ENCODE measurements around the gene DNASE1.
A peak's percentile ranks its signal among the peaks of the same experiment; 100 is the strongest.

DNASE1 gene

DNA sequence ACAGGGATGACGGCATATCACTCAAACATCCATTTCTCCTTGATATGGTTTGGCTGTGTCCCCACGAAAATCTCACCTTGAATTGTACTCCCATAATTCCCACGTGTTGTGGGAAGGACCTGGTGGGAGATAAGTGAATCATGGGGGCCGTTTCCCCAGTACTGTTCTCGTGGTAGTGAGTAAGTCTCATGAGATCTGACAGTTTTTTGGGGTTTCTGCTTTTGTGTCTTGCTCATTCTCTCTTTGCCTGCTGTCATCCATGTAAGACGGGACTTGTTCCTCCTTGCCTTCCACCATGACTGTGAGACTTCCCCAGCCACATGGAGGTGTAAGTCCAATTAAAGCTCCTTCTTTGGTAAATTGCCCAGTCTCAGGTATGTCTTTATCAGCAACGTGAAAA is 32.5 kb downstream of the DNASE1 start:
- H3K9ac ChIP-seq (ENCODE audit: low read length) = no peak overlapping the region
- H2AK5ac ChIP-seq (ENCODE audit: low read length) = no peak overlapping the region
- H3K36me3 ChIP-seq (ENCODE audit: control insufficient read depth, insufficient read depth, low read length) = peaks cover 12% of the 10 kb centered on the region
- H3K23ac ChIP-seq (ENCODE audit: low read length) = no peak overlapping the region
- no peak overlapping the region for H4K8ac ChIP-seq (ENCODE audit: low read depth, low read length)
- no peak for DNase-seq
- peaks cover 3% of the 10 kb centered on the region for H3K4me1 ChIP-seq (ENCODE audit: control insufficient read depth, low read depth, low read length)
- peaks cover 4% of the 10 kb centered on the region for H3K79me1 ChIP-seq (ENCODE audit: low read length)
- no peak overlapping the region for H2BK15ac ChIP-seq (replicated peaks; ENCODE audit: low read depth)
- no CpG with 5 or more reads among the region's 7 CpGs for WGBS (ENCODE audit: extremely low coverage, insufficient coverage, low lambda C conversion rate)
- no peak overlapping the region for H3K56ac ChIP-seq (ENCODE audit: low read length)
- no peak overlapping the region for H3K18ac ChIP-seq (ENCODE audit: low read length)
- no peak overlapping the region for H3K4me3 ChIP-seq (ENCODE audit: low read length)
- no peak overlapping the region for H2BK5ac ChIP-seq (ENCODE audit: low read length)
- no peak overlapping the region for H3K27ac ChIP-seq (ENCODE audit: low read depth, low read length)
- no peaks in the 10 kb centered on the region for H3K27me3 ChIP-seq (ENCODE audit: insufficient read depth, low read length, poor library complexity)
- H3K4ac ChIP-seq (ENCODE audit: low read depth, low read length) = no peak overlapping the region
- H3K4me2 ChIP-seq (ENCODE audit: low read length) = no peak overlapping the region
- no peaks in the 10 kb centered on the region for H3K79me2 ChIP-seq (ENCODE audit: control insufficient read depth, insufficient read depth, low read length)
- H4K5ac ChIP-seq (ENCODE audit: low read length) = no peak overlapping the region
- H2BK120ac ChIP-seq (ENCODE audit: low read depth, low read length) = no peak overlapping the region

GRCh38 chr16:3687792-3688191 is 33.3 kb downstream of the DNASE1 start:
- no peak overlapping the region for H3K18ac ChIP-seq (ENCODE audit: low read length)
- H3K4me1 ChIP-seq (ENCODE audit: control insufficient read depth, low read depth, low read length) = peaks cover 3% of the 10 kb centered on the region
- H3K79me2 ChIP-seq (ENCODE audit: control insufficient read depth, insufficient read depth, low read length) = no peaks in the 10 kb centered on the region
- H2BK120ac ChIP-seq (ENCODE audit: low read depth, low read length) = no peak overlapping the region
- no peak overlapping the region for H4K8ac ChIP-seq (ENCODE audit: low read depth, low read length)
- no CpG with 5 or more reads among the region's 9 CpGs for WGBS (ENCODE audit: extremely low coverage, insufficient coverage, low lambda C conversion rate)
- no peak for DNase-seq
- no peaks in the 10 kb centered on the region for H3K27me3 ChIP-seq (ENCODE audit: insufficient read depth, low read length, poor library complexity)
- H3K23ac ChIP-seq (ENCODE audit: low read length) = no peak overlapping the region
- H4K5ac ChIP-seq (ENCODE audit: low read length) = no peak overlapping the region
- H3K36me3 ChIP-seq (ENCODE audit: control insufficient read depth, insufficient read depth, low read length) = peaks cover 12% of the 10 kb centered on the region
- peaks cover 4% of the 10 kb centered on the region for H3K79me1 ChIP-seq (ENCODE audit: low read length)
- no peak overlapping the region for H3K4me3 ChIP-seq (ENCODE audit: low read length)
- no peak overlapping the region for H3K4me2 ChIP-seq (ENCODE audit: low read length)
- H2AK5ac ChIP-seq (ENCODE audit: low read length) = no peak overlapping the region
- H3K9ac ChIP-seq (ENCODE audit: low read length) = no peak overlapping the region
- H3K27ac ChIP-seq (ENCODE audit: low read depth, low read length) = no peak overlapping the region
- no peak overlapping the region for H3K56ac ChIP-seq (ENCODE audit: low read length)
- H2BK15ac ChIP-seq (replicated peaks; ENCODE audit: low read depth) = no peak overlapping the region
- H2BK5ac ChIP-seq (ENCODE audit: low read length) = no peak overlapping the region
- no peak overlapping the region for H3K4ac ChIP-seq (ENCODE audit: low read depth, low read length)

DNA sequence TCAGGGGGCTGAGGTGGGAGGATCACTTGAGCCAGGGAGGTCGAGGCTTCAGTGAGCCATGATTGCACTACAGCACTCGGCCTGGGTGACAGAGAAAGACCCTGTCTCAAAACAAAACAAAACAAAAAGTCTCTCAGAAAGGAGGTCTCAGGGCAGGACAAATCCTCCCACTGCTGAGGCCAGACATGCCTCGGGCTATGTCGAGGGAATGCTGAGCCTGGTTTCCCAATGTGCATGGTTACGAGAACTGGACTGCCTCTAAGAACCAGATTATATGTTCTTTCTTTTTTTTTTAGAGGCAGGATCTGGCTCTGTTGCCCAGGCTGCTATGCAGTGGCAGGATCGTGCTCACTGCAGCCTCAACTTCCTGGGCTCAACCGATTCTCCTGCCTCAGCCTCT is 35.2 kb downstream of the DNASE1 start:
- peaks cover 12% of the 10 kb centered on the region for H3K36me3 ChIP-seq (ENCODE audit: control insufficient read depth, insufficient read depth, low read length)

DNA sequence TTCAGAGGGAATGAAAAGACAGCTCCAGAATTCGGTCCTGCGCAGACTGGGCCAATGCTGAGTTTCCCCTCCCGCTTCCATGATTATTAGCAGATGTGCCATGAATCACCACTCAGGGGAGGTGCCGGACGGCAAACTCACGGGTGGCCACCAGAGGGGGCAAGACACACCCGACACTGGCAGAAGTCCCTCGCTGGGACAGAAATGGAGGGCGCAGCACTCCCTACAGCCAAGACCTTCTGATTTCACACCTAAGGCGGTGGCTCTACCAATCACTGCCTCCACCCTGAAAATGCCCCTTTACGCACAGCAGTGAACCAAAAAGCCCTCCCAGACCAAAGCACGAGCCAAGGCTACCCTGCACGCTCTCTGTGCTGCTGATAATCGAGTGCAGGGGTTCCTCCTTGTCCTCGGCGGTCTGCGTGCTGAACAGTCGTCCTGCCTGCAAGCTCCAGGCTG is 36.0 kb downstream of the DNASE1 start:
- Histone ChIP-seq H3K4me3 (ENCODE audit: low read length) (no peak overlapping the region), H4K5ac (ENCODE audit: low read length) (no peak overlapping the region), H2BK120ac (ENCODE audit: low read depth, low read length) (no peak overlapping the region), H3K4me1 (ENCODE audit: control insufficient read depth, low read depth, low read length) (peaks cover 3% of the 10 kb centered on the region), H3K27ac (ENCODE audit: low read depth, low read length) (no peak overlapping the region), H3K18ac (ENCODE audit: low read length) (no peak overlapping the region), H2AK5ac (ENCODE audit: low read length) (no peak overlapping the region), H3K4ac (ENCODE audit: low read depth, low read length) (no peak overlapping the region), H3K23ac (ENCODE audit: low read length) (no peak overlapping the region), H3K36me3 (ENCODE audit: control insufficient read depth, insufficient read depth, low read length) (peaks cover 7% of the 10 kb centered on the region), H2BK5ac (ENCODE audit: low read length) (no peak overlapping the region), H3K4me2 (ENCODE audit: low read length) (no peak overlapping the region), H3K27me3 (ENCODE audit: insufficient read depth, low read length, poor library complexity) (no peaks in the 10 kb centered on the region), H3K79me2 (ENCODE audit: control insufficient read depth, insufficient read depth, low read length) (peaks cover 2% of the 10 kb centered on the region), H4K8ac (ENCODE audit: low read depth, low read length) (no peak overlapping the region), H3K79me1 (ENCODE audit: low read length) (peaks cover 7% of the 10 kb centered on the region), H3K56ac (ENCODE audit: low read length) (peak overlapping the region; percentile 76), H2BK15ac (replicated peaks; ENCODE audit: low read depth) (no peak overlapping the region), H3K9ac (ENCODE audit: low read length) (peak overlapping the region; percentile 26)
- no CpG with 5 or more reads among the region's 18 CpGs for WGBS (ENCODE audit: extremely low coverage, insufficient coverage, low lambda C conversion rate)
- peak; percentile 91 for DNase-seq

More for the DNA sequence above, 35.2 kb downstream of the DNASE1 start:
- Histone ChIP-seq H3K4me1 (ENCODE audit: control insufficient read depth, low read depth, low read length) (peaks cover 3% of the 10 kb centered on the region), H4K5ac (ENCODE audit: low read length) (no peak overlapping the region), H3K27ac (ENCODE audit: low read depth, low read length) (no peak overlapping the region), H3K4ac (ENCODE audit: low read depth, low read length) (no peak overlapping the region), H2BK5ac (ENCODE audit: low read length) (no peak overlapping the region), H3K56ac (ENCODE audit: low read length) (no peak overlapping the region), H3K18ac (ENCODE audit: low read length) (no peak overlapping the region), H2AK5ac (ENCODE audit: low read length) (no peak overlapping the region), H3K4me3 (ENCODE audit: low read length) (no peak overlapping the region), H3K79me1 (ENCODE audit: low read length) (peaks cover 4% of the 10 kb centered on the region), H3K27me3 (ENCODE audit: insufficient read depth, low read length, poor library complexity) (no peaks in the 10 kb centered on the region), H3K79me2 (ENCODE audit: control insufficient read depth, insufficient read depth, low read length) (peaks cover 2% of the 10 kb centered on the region), H2BK120ac (ENCODE audit: low read depth, low read length) (no peak overlapping the region), H2BK15ac (replicated peaks; ENCODE audit: low read depth) (no peak overlapping the region), H3K4me2 (ENCODE audit: low read length) (no peak overlapping the region), H4K8ac (ENCODE audit: low read depth, low read length) (no peak overlapping the region), H3K23ac (ENCODE audit: low read length) (no peak overlapping the region), H3K9ac (ENCODE audit: low read length) (no peak overlapping the region)
- no CpG with 5 or more reads among the region's 7 CpGs for WGBS (ENCODE audit: extremely low coverage, insufficient coverage, low lambda C conversion rate)
- no peak for DNase-seq

- WGBS (ENCODE audit: extremely low coverage, insufficient coverage, low lambda C conversion rate) = no CpG with 5 or more reads among the region's 19 CpGs
- Histone ChIP-seq H3K9ac (ENCODE audit: low read length) (no peak overlapping the region), H3K18ac (ENCODE audit: low read length) (no peak overlapping the region), H4K8ac (ENCODE audit: low read depth, low read length) (no peak overlapping the region), H3K4me1 (ENCODE audit: control insufficient read depth, low read depth, low read length) (peaks cover 3% of the 10 kb centered on the region), H2BK15ac (replicated peaks; ENCODE audit: low read depth) (no peak overlapping the region), H3K27me3 (ENCODE audit: insufficient read depth, low read length, poor library complexity) (no peaks in the 10 kb centered on the region), H2BK120ac (ENCODE audit: low read depth, low read length) (no peak overlapping the region), H3K79me2 (ENCODE audit: control insufficient read depth, insufficient read depth, low read length) (peaks cover 8% of the 10 kb centered on the region), H4K5ac (ENCODE audit: low read length) (no peak overlapping the region), H3K4me2 (ENCODE audit: low read length) (no peak overlapping the region), H3K36me3 (ENCODE audit: control insufficient read depth, insufficient read depth, low read length) (peaks cover 3% of the 10 kb centered on the region), H2AK5ac (ENCODE audit: low read length) (no peak overlapping the region), H2BK5ac (ENCODE audit: low read length) (no peak overlapping the region), H3K56ac (ENCODE audit: low read length) (no peak overlapping the region), H3K79me1 (ENCODE audit: low read length) (peaks cover 13% of the 10 kb centered on the region), H3K4ac (ENCODE audit: low read depth, low read length) (no peak overlapping the region), H3K27ac (ENCODE audit: low read depth, low read length) (no peak overlapping the region), H3K23ac (ENCODE audit: low read length) (no peak overlapping the region), H3K4me3 (ENCODE audit: low read length) (no peak overlapping the region)
- peak; percentile 4 for DNase-seq
These were observed 36.7 kb downstream of the DNASE1 start for GRCh38 chr16:3690980-3691720.

DNA sequence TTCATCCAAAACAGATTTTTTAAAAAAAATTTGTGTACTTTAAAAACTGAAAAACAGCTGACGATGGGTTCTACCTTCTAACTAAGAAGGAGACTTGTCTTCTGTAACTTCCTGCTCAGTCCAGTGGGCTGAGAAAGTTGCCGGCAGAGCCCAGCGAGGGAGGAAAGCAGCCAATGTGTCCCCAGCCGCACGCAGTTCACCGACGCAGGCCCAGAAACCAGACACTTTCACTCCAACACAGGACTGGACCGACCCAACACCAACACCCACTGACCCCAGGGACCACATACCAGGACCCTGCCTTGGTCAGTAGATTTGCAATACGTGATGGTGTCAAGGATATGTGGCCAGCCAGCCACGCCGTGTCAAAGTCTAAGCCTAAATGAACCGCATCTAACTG is 37.3 kb downstream of the DNASE1 start:
- Histone ChIP-seq H4K5ac (ENCODE audit: low read length) (no peak overlapping the region), H3K27me3 (ENCODE audit: insufficient read depth, low read length, poor library complexity) (no peaks in the 10 kb centered on the region), H3K4me2 (ENCODE audit: low read length) (no peak overlapping the region), H3K23ac (ENCODE audit: low read length) (peak overlapping the region; percentile 50), H3K79me2 (ENCODE audit: control insufficient read depth, insufficient read depth, low read length) (peaks cover 10% of the 10 kb centered on the region), H3K4me3 (ENCODE audit: low read length) (no peak overlapping the region), H3K36me3 (ENCODE audit: control insufficient read depth, insufficient read depth, low read length) (peaks cover 3% of the 10 kb centered on the region), H3K27ac (ENCODE audit: low read depth, low read length) (no peak overlapping the region), H3K4ac (ENCODE audit: low read depth, low read length) (no peak overlapping the region), H3K18ac (ENCODE audit: low read length) (no peak overlapping the region), H2BK5ac (ENCODE audit: low read length) (no peak overlapping the region), H2AK5ac (ENCODE audit: low read length) (no peak overlapping the region), H3K56ac (ENCODE audit: low read length) (no peak overlapping the region), H2BK15ac (replicated peaks; ENCODE audit: low read depth) (no peak overlapping the region), H3K4me1 (ENCODE audit: control insufficient read depth, low read depth, low read length) (peaks cover 3% of the 10 kb centered on the region), H4K8ac (ENCODE audit: low read depth, low read length) (no peak overlapping the region), H2BK120ac (ENCODE audit: low read depth, low read length) (no peak overlapping the region), H3K9ac (ENCODE audit: low read length) (no peak overlapping the region), H3K79me1 (ENCODE audit: low read length) (peaks cover 14% of the 10 kb centered on the region)
- no peak for DNase-seq
- WGBS (ENCODE audit: extremely low coverage, insufficient coverage, low lambda C conversion rate) = no CpG with 5 or more reads among the region's 12 CpGs
